GM12801 (cell line): ENCODE data around the gene CPN1.

Source experiments
- TF ChIP-seq, protein P1 (sequence below): IDR thresholded peaks from one replicate; pipeline ENCODE4 v1.5.1; 2011; ENCODE audit warnings: control low read depth; ENCODE audit not compliant: insufficient read length; ENCODE audit errors: extremely low read depth

The CPN1 gene

DNA sequence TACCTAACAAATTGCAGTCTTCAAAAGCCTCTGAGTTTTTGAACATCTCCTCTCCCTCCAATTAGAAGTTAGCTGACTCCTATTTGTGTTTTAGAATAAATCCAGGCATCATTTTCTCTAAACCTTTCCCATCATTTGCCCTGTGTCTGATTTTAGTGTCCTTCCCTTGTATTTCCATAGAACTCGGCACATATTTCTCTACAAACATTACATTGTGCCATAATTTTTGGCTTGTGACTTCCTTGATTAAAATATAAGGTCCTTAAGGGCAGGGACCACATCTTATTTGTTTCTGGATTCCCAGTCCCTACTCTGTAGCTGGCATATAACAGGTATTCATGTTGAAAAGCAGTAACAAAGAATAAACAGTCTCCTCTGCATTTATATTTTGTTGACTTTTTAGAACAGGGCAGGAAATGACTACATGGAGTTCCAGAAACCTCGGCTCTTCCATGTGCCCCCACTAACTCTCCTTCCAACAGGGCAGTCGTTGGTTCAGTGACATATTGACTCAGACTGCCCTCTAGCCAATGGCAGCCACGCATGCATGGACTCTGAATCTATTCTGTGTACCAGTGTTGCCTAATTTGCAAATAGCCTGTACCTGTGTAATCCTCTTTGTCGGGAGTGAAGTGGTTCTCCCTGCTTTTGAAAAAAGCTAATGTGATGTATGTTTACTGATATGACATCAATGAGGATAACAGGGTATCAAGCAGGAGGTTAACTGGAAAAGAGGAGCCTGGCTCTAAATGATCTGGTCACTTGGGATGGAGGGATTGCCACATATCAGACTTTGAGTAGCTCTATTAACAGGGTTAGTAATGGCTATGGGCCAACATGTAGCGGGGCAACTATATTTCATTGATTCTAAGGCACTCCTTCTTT is 19.8 kb upstream of the CPN1 start:
- TF ChIP-seq, protein P1, sequence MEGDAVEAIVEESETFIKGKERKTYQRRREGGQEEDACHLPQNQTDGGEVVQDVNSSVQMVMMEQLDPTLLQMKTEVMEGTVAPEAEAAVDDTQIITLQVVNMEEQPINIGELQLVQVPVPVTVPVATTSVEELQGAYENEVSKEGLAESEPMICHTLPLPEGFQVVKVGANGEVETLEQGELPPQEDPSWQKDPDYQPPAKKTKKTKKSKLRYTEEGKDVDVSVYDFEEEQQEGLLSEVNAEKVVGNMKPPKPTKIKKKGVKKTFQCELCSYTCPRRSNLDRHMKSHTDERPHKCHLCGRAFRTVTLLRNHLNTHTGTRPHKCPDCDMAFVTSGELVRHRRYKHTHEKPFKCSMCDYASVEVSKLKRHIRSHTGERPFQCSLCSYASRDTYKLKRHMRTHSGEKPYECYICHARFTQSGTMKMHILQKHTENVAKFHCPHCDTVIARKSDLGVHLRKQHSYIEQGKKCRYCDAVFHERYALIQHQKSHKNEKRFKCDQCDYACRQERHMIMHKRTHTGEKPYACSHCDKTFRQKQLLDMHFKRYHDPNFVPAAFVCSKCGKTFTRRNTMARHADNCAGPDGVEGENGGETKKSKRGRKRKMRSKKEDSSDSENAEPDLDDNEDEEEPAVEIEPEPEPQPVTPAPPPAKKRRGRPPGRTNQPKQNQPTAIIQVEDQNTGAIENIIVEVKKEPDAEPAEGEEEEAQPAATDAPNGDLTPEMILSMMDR = no peak

DNA sequence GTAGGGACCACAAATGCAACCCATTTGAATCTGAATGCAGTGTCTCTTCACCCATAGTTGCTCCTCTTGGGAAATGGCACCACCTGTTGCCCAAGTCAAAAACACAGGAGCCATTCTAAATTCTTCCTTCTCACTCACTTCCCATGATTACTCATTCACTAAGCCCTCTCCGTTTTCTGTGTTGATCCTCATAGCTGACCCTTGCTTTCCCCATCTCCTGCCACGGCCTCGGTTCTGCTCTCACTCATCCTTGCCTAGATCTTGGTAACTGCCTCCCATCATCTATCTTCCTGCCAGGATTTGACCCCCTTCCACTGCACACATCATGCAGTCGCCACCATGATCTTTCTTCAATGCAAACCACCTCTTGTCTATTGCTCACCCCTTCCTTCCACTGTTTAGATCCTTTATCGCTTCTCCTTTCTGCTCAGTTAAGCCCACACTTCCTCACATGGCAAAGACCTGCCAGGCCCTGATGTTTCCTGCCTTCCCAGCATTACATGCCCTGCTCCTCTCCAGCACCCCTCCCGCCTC is 19.0 kb upstream of the CPN1 start:
- TF ChIP-seq, protein P1 = no peak

DNA sequence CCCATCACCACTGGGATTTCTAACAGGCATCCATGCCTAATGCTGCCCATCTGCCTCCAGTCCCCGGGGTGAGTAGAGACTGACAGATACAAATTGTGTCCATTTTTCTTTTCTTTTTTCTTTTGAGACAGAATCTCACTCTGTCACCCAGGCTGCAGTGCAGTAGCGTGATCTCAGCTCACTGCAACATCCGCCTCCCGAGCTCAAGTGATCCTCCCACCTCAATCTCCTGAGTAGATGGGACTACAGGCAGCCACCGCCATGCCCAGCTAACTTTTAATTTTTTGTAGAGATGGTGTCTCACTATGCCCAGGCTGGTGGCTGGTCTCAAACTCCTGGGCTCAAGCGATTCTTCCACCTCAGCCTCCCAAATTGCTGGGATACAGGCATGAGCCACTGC is 7.6 kb upstream of the CPN1 start:
- TF ChIP-seq, protein P1 = no peak

DNA sequence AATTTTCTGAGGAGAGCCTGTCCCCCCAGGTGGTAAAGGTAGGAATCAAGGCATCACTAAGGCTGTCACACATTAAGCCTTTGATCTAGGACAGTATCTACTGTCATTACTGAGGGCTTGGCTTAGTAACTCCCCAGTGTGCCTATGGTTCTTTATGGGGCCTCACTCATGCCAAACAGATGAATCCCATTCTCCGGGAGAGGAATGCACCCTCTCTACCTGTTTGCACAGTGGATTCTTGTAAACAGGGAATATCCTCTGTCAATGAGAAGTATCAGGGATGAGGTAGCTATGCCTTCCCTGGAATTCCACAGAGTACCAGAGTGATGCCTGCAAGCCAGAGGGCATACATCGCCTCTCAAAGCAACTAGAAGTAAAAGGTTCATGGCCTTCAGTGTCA is 3.9 kb upstream of the CPN1 start:
- TF ChIP-seq, protein P1 = no peak

DNA sequence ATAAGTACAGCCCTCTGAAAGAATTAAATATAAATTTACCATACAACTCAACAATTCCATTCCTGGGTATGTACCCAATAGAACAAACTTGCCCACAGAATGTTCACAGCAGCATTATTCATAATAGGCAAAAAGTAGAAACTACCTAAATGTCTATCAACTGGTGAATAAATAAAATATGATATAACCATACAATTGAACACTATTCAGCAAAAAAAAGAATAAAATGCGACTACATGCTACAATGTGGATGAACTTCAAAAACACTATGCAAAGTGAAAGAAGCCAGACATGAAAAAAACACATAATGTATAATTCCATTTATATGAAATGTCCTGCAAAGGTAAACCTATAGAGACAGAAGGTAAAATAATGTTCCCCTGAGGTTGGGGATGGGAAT is 2.0 kb upstream of the CPN1 start:
- TF ChIP-seq, protein P1 = no peak

DNA sequence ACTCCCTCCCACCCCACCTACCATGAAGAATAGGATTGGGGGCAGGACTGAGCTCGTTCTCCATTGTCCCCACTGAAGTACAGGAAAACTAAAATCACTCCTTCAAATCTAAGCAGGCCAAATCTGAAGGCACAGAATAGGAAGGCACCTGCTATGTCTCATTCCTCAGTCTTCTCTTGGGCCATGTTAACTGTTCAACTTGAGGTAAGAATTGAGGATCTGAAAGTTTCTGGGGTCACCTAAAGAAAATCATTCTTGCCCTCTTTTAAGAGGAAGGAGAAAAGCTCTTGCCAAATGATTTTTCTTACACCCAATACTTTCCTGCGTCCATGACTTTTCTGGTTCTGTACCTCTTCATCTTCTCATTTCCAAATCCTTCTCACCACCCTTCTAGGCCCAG is 4.9 kb downstream of the CPN1 start:
- TF ChIP-seq, protein P1 = no peak

DNA sequence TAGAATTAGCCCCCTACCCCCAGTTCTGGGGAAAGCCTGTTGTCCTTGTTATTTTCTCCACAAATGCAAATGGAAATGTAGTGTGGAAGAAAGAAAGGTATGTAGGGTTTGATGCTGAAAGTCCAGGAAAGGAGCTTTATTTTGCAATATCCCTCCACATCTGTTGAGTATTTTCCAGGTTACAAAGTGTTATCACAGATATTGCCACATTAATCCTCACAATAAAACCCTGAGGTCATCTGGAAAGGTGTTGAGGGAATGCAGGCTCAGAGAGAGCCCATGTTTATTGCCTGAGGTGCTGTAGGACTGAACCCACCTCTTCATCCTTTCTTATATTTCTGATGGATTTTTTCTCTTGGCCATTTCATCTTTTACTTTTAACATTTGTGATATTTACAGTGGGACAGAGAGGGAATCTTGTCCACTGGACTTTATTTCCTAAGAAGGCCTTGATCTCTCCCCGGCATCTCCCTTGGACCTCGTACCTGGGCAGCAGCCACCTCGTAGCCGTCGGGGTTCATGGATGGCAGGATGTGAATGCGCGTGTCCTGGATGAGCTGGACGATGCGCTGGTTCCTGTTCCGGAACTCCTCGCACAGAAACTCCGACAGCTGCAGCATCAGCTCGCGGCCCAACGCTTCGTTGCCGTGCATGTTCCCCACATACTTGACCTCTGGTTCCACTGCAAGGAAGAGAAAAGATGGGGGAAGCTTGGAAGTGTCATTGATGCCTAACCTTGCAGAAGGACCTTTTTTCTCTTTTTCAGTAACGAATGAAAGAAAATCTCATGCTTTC is 6.0 kb downstream of the CPN1 start:
- TF ChIP-seq, protein P1 = no peak
